SK-N-SH (cell line): ENCODE data around the gene NAP1L3. TPM values are rescaled to one million over a fixed set of nuclear protein-coding genes. Genes with fewer than 3 reads are reported as not detected.

Source experiments
- CTCF ChIA-PET: fragments of 300-600, 350-600 bp; formaldehyde crosslinking; extraction: SDS; loops from one replicate; lab custom pipeline; 2021; lab: Yijun Ruan, JAX
- POLR2A ChIA-PET: fragments of 350-600 bp; sonication (Branson Sonifier 250); formaldehyde crosslinking; extraction: SDS; loops from one replicate; lab custom pipeline; 2020; ENCODE audit warnings: antibody characterized with exemption, inconsistent platforms; lab: Yijun Ruan, JAX
- DNase-seq: peaks from one replicate; pipeline ENCODE4 v3.0.0; 2012
- H2AFZ ChIP-seq: fragments of 200-600 bp; sonication (generic); 2 replicates; pipeline ENCODE4 v1.8.1; 2016; ENCODE audit warnings: antibody characterized with exemption, mild to moderate bottlenecking, low read depth
- H3F3A ChIP-seq: fragments of 200-600 bp; sonication (generic); replicated peaks from 2 replicates; pipeline ENCODE3; 2016; ENCODE audit warnings: antibody characterized with exemption, mild to moderate bottlenecking; ENCODE audit not compliant: insufficient read depth
- H3K27ac ChIP-seq, 2 experiments: fragments of 200-500 bp in 1 of 2; fragments of 200-600 bp in 1 of 2; sonication (Bioruptor generic) in 1 of 2; sonication (generic), shearing (Covaris generic) in 1 of 2; 2 replicates each; pipeline versions ENCODE4 v1.5.1 to v1.6.1; 2014 to 2016; ENCODE audit warnings: low read depth in 2 of 2, inconsistent platforms in 1 of 2, low read length in 1 of 2, mild to moderate bottlenecking in 1 of 2, mixed read lengths in 1 of 2
- H3K27me3 ChIP-seq: fragments of 200-600 bp; sonication (generic), shearing (Covaris generic); 2 replicates; pipeline ENCODE4 v1.6.1; 2016; ENCODE audit warnings: mixed run types; ENCODE audit not compliant: insufficient read depth
- H3K36me3 ChIP-seq, 2 experiments: fragments of 200-500 bp in 1 of 2; fragments of 200-600 bp in 1 of 2; sonication (Bioruptor generic) in 1 of 2; sonication (generic) in 1 of 2; replicated peaks in 1 of 2; 2 replicates each; pipeline versions ENCODE3 to v1.5.1; 2014 to 2016; ENCODE audit warnings: low read length in 1 of 2, mild to moderate bottlenecking in 1 of 2; ENCODE audit not compliant: insufficient read depth in 2 of 2, control insufficient read depth in 1 of 2
- H3K4me1 ChIP-seq, 2 experiments: fragments of 200-500 bp in 1 of 2; fragments of 200-600 bp in 1 of 2; sonication (Bioruptor generic) in 1 of 2; sonication (generic), shearing (Covaris generic) in 1 of 2; 2 replicates each; pipeline versions ENCODE4 v1.5.1 to v1.6.1; 2014 to 2016; ENCODE audit warnings: low read depth in 1 of 2, low read length in 1 of 2, mixed run types in 1 of 2; ENCODE audit not compliant: insufficient read depth in 2 of 2, control insufficient read depth in 1 of 2
- H3K4me2 ChIP-seq: fragments of 200-600 bp; sonication (generic), shearing (Covaris generic); 2 replicates; pipeline ENCODE4 v1.6.1; 2017; ENCODE audit warnings: mixed run types
- H3K4me3 ChIP-seq, 2 experiments: fragments of 200-500 bp in 1 of 2; fragments of 200-600 bp in 1 of 2; sonication (Bioruptor generic) in 1 of 2; sonication (generic), shearing (Covaris generic) in 1 of 2; 2 replicates each; pipeline versions ENCODE4 v1.5.1 to v1.8.1; 2014 to 2016; ENCODE audit warnings: low read depth in 2 of 2, inconsistent platforms in 1 of 2, low read length in 1 of 2, mild to moderate bottlenecking in 1 of 2, mixed read lengths in 1 of 2, moderate library complexity in 1 of 2
- H3K79me2 ChIP-seq: fragments of 200-600 bp; sonication (generic); 2 replicates; pipeline ENCODE4 v1.8.1; 2017; ENCODE audit warnings: mild to moderate bottlenecking; ENCODE audit not compliant: insufficient read depth
- H3K9ac ChIP-seq: fragments of 200-600 bp; sonication (generic); 2 replicates; pipeline ENCODE4 v1.6.1; 2017; ENCODE audit warnings: mixed run types
- H3K9me2 ChIP-seq: fragments of 200-600 bp; sonication (generic); 2 replicates; pipeline ENCODE4 v1.6.1; 2017; ENCODE audit warnings: mixed run types
- H3K9me3 ChIP-seq: fragments of 200-600 bp; sonication (generic); 2 replicates; pipeline ENCODE4 v1.6.1; 2017; ENCODE audit warnings: mixed run types, mild to moderate bottlenecking, moderate library complexity
- H4K20me1 ChIP-seq: fragments of 200-600 bp; sonication (generic); 2 replicates; pipeline ENCODE4 v1.6.1; 2017; ENCODE audit warnings: mild to moderate bottlenecking, mixed run types; ENCODE audit not compliant: insufficient read depth
- EZH2phosphoT487 ChIP-seq: fragments of 200-600 bp; sonication (generic); IDR thresholded peaks from 2 replicates; pipeline ENCODE4 v1.6.1; 2017; ENCODE audit warnings: low read depth, mixed run types, mild to moderate bottlenecking, antibody characterized with exemption, moderate library complexity, borderline replicate concordance
- FOSL2 ChIP-seq: IDR thresholded peaks from 2 replicates; pipeline ENCODE4 v1.4.0; 2012; ENCODE audit warnings: low read depth, mild to moderate bottlenecking, moderate library complexity, borderline replicate concordance
- FOXJ3 ChIP-seq: sonication (generic); formaldehyde crosslinking; IDR thresholded peaks from 2 replicates; pipeline ENCODE4 v1.5.1; 2020; ENCODE audit warnings: mild to moderate bottlenecking, missing genetic modification reagents
- FOXM1 ChIP-seq: IDR thresholded peaks from 2 replicates; pipeline ENCODE4 v1.4.0; 2012; ENCODE audit warnings: low read depth, mild to moderate bottlenecking
- GATA2 ChIP-seq: sonication (generic); formaldehyde crosslinking; IDR thresholded peaks from 2 replicates; pipeline ENCODE4 v1.5.0; 2020; ENCODE audit warnings: mild to moderate bottlenecking, missing genetic modification reagents
- IRF3 ChIP-seq: fragments of 150-350 bp; IDR thresholded peaks from 2 replicates; pipeline ENCODE4 v1.6.1; 2016; ENCODE audit warnings: mild to moderate bottlenecking, low read depth, low read length
- MXI1 ChIP-seq: IDR thresholded peaks from 2 replicates; pipeline ENCODE4 v1.6.1; 2012; ENCODE audit warnings: mild to moderate bottlenecking, low read depth, low read length, improper control_type of control experiment
- NFIC ChIP-seq: IDR thresholded peaks from 2 replicates; pipeline ENCODE4 v1.4.0; 2012; ENCODE audit warnings: borderline replicate concordance
- POLR2AphosphoS5 ChIP-seq: IDR thresholded peaks from 2 replicates; pipeline ENCODE4 v1.6.1; 2012; ENCODE audit warnings: low read depth, low read length
- RAD21 ChIP-seq: IDR thresholded peaks from 2 replicates; pipeline ENCODE4 v1.6.1; 2012; ENCODE audit warnings: mild to moderate bottlenecking, low read length
- REST ChIP-seq: IDR thresholded peaks from 2 replicates; pipeline ENCODE4 v1.6.1; 2012; ENCODE audit warnings: mild to moderate bottlenecking, low read depth, low read length, moderate library complexity
- RFX5 ChIP-seq: IDR thresholded peaks from 2 replicates; pipeline ENCODE4 v1.6.1; 2012; ENCODE audit warnings: mild to moderate bottlenecking, improper control_type of control experiment, low read length
- SMC3 ChIP-seq: IDR thresholded peaks from 2 replicates; pipeline ENCODE4 v1.6.1; 2012; ENCODE audit warnings: low read depth, low read length, improper control_type of control experiment
- TEAD4 ChIP-seq: IDR thresholded peaks from 2 replicates; pipeline ENCODE4 v1.4.0; 2012; ENCODE audit warnings: mild to moderate bottlenecking, borderline replicate concordance; ENCODE audit not compliant: insufficient read depth
- USF1 ChIP-seq: IDR thresholded peaks from 2 replicates; pipeline ENCODE4 v1.4.0; 2012; ENCODE audit warnings: low read depth, borderline replicate concordance
- WGBS: methylation state at CpG from one replicate; pipeline ENCODE4 v1.1.6; 2017; ENCODE audit warnings: low lambda C conversion rate; 5-methylcytosine and 5-hydroxymethylcytosine counted together
- polyA plus RNA-seq, 3 experiments: library from polyadenylated mRNA; depleted of rRNA; stranded (reverse); fragments of >200 nt; gene quantifications; 2 replicates each; pipeline ENCODE4 v1.2.3, GENCODE V29; 2012

The NAP1L3 gene
- polyA plus RNA-seq, 1 of the 3 experiments (the other 2 are of a cell fraction), result 2.0 TPM

- TF ChIP-seq REST, result no peak
- TF ChIP-seq RAD21, result no peak
- no peak for TF ChIP-seq NFIC
- no peak for TF ChIP-seq IRF3
- TF ChIP-seq FOXJ3 (CRISPR knock-in tag), result no peak
- TF ChIP-seq RFX5, result no peak
- TF ChIP-seq SMC3, result no peak
Observed at GRCh38 chrX:93711076-93711475, 37.7 kb upstream of the NAP1L3 start (continued).

- H3F3A ChIP-seq, result no peaks in the 10 kb centered on the region
- no peak for TF ChIP-seq POLR2AphosphoS5
- TF ChIP-seq RFX5, result no peak
- ChIA-PET CTCF (no interaction called here), POLR2A (no interaction called here)
- no peaks in the 10 kb centered on the region for H3K9me3 ChIP-seq
- no peak overlapping the region for H3K4me3 ChIP-seq
- no peak overlapping the region for H3K27ac ChIP-seq
- no peaks in the 10 kb centered on the region for H3K4me1 ChIP-seq
- no peaks in the 10 kb centered on the region for H3K9me2 ChIP-seq
- WGBS, result 7% methylated on average over 2 of the region's 2 CpGs
- H3K79me2 ChIP-seq, result no peaks in the 10 kb centered on the region
- H3K4me2 ChIP-seq, result no peak overlapping the region
- H3K9ac ChIP-seq, result no peak overlapping the region
- no peak for DNase-seq
- H4K20me1 ChIP-seq, result no peaks in the 10 kb centered on the region
- H3K27me3 ChIP-seq, result no peaks in the 10 kb centered on the region
- no peak overlapping the region for H2AFZ ChIP-seq
- no peaks in the 10 kb centered on the region for H3K36me3 ChIP-seq
Observed at GRCh38 chrX:93703701-93704100, 30.3 kb upstream of the NAP1L3 start.

- no peak overlapping the region for H3K4me3 ChIP-seq
- H3K4me1 ChIP-seq, result no peaks in the 10 kb centered on the region
- TF ChIP-seq EZH2phosphoT487, result no peak
- TF ChIP-seq FOXM1, result no peak
- no peak for TF ChIP-seq TEAD4
- no peak for TF ChIP-seq GATA2 (CRISPR knock-in tag)
- no peak for TF ChIP-seq MXI1
- no peak for TF ChIP-seq FOSL2
- no peak for TF ChIP-seq USF1
- H3K4me2 ChIP-seq, result no peak overlapping the region
- H3K36me3 ChIP-seq, result no peaks in the 10 kb centered on the region
- no peaks in the 10 kb centered on the region for H3F3A ChIP-seq
- H3K79me2 ChIP-seq, result no peaks in the 10 kb centered on the region
- H3K9ac ChIP-seq, result no peak overlapping the region
- no peak overlapping the region for H2AFZ ChIP-seq
- no peak overlapping the region for H3K27ac ChIP-seq
- H4K20me1 ChIP-seq, result no peaks in the 10 kb centered on the region
- CTCF ChIA-PET, result no interaction called here
- H3K9me3 ChIP-seq, result no peaks in the 10 kb centered on the region
- POLR2A ChIA-PET, result no interaction called here
- WGBS, result 38% methylated on average over 6 of the region's 6 CpGs
- no peaks in the 10 kb centered on the region for H3K9me2 ChIP-seq
- H3K27me3 ChIP-seq, result no peaks in the 10 kb centered on the region
- DNase-seq, result no peak
Observed at GRCh38 chrX:93695981-93696380, 22.6 kb upstream of the NAP1L3 start.
